Measurements from ENCODE around the gene MOB2.

MOB2 gene

DNA sequence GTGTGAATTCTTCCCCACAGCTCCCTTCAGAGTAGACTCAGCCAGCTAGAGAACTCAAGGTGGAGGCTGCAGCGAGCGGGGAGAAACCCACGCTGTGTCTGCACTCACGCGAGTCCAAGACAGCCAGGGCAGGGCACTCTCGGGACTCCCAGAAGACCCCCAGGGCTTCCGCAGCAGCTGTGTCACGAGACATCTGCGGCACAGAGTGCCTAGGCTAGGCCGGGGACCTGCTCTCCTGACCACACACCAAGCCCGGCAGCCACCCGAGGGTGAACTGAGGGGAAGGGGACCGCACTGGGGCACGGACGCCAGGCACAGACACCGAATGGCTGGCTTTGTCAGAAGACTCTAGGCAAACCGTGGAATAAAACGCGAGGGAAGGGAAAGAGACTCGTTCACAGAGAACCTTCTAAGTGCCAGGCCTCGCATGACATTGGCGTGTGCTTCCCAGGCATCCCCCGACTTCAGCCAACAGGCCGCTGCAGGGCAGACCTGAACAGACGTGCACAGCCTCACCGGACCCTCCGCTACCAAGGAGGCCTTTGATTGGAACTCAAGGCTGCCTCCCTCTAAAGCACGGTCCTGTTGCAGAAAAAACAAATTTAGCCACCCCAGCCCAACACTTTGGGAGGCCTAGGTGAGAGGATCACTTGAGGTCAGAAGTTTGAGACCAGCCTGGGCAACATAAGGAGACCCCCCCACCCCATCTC is 18.2 kb upstream of the MOB2 start:
- H3K27ac ChIP-seq = peak overlapping the region in 8 of 11 experiments; percentile 27 to 78 (median 57); a peak in 13 of 22 replicates
- no peak overlapping the region for H3K4me3 ChIP-seq
- peaks cover 0 to 10% (median 0%) of the 10 kb centered on the region in 11 experiments; a peak in 8 of 22 replicates for H3K9me3 ChIP-seq (replicated peaks in 1 of 11)
- H3K4me2 ChIP-seq = peak overlapping the region; percentile 24 to 100 (median 98)
- H3K9ac ChIP-seq = peak overlapping the region; percentile 17 to 65 (median 46); a peak in 15 of 22 replicates
- H3K36me3 ChIP-seq = peaks cover 0 to 24% (median 12%) of the 10 kb centered on the region in 11 experiments; a peak in 15 of 22 replicates
- peaks cover 53 to 95% (median 89%) of the 10 kb centered on the region in 10 experiments for H3K4me1 ChIP-seq
- peaks cover 99 to 100% (median 100%) of the 10 kb centered on the region in 11 experiments for H4K20me1 ChIP-seq
- H3K27me3 ChIP-seq = no peaks in the 10 kb centered on the region
- TF ChIP-seq Cebpa-rat (IDR thresholded peaks at IDR 0.05) = no peak

DNA sequence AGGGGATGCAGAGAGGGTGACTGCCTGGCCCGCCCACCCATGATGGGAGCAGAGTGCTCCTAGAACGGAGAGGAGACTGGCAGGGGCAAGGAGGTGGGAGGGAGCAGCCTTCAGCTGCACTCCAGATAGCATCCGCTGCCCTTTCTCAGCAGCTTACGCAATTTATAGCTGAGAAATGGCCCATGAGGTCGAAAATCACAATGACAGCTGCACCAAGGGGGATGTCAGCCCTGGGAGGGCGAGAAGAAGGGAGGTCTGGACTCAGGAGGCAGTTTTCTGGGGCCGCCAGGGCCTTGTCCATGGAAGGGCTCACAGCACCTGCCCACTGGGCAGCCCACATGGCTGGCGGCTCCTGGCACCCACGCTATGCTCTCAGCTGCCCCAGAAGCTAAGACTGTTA is 17.6 kb upstream of the MOB2 start:
- no peak overlapping the region for H3K4me3 ChIP-seq
- H3K36me3 ChIP-seq = peaks cover 0 to 30% (median 18%) of the 10 kb centered on the region in 11 experiments; a peak in 16 of 22 replicates
- H3K4me1 ChIP-seq = peaks cover 50 to 89% (median 83%) of the 10 kb centered on the region in 10 experiments
- H3K9ac ChIP-seq = peak overlapping the region; percentile 17 to 65 (median 46); a peak in 15 of 22 replicates
- H3K27me3 ChIP-seq = no peaks in the 10 kb centered on the region
- peak in 8 of 11 experiments; percentile 34 to 86 (median 42); a peak in 9 of 22 replicates for TF ChIP-seq Cebpa-rat (IDR thresholded peaks at IDR 0.05)
- peak overlapping the region; percentile 24 to 100 (median 98); a peak in 21 of 22 replicates for H3K4me2 ChIP-seq
- H3K27ac ChIP-seq = peak overlapping the region in 8 of 11 experiments; percentile 27 to 78 (median 57); a peak in 13 of 22 replicates
- H4K20me1 ChIP-seq = peaks cover 99 to 100% (median 100%) of the 10 kb centered on the region in 11 experiments
- H3K9me3 ChIP-seq (replicated peaks in 1 of 11) = peaks cover 0 to 16% (median 3%) of the 10 kb centered on the region in 11 experiments; a peak in 10 of 22 replicates

DNA sequence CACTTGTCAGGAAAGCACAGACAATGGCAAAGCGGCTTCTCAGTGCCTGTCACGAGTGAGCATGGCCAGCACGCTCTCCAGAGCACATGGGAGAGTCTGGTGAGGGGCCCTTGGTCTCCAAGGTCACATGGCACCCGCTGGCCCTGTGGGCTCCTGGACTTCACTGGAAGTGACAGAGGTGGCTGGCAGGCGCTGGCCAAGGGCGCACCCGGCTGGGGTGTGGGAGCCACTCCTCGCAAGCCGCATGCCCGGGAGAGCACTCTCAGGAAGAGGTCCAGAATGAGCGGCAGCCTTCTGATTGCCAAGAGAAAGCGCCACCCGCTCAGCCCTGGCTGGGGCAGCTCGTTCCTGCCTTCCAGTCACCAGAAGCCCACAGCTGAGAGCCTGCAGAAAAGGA is 17.1 kb upstream of the MOB2 start:
- no peak overlapping the region for H3K4me3 ChIP-seq
- peaks cover 0 to 35% (median 19%) of the 10 kb centered on the region in 11 experiments; a peak in 16 of 22 replicates for H3K36me3 ChIP-seq
- H3K9me3 ChIP-seq (replicated peaks in 1 of 11) = peaks cover 0 to 17% (median 3%) of the 10 kb centered on the region in 11 experiments; a peak in 10 of 22 replicates
- peak overlapping the region in 6 of 11 experiments; percentile 31 to 78 (median 68); a peak in 9 of 22 replicates for H3K27ac ChIP-seq
- peak overlapping the region in 10 of 11 experiments; percentile 88 to 100 (median 98); a peak in 20 of 22 replicates for H3K4me2 ChIP-seq
- H4K20me1 ChIP-seq = peaks cover 99 to 100% (median 100%) of the 10 kb centered on the region in 11 experiments
- H3K9ac ChIP-seq = peak overlapping the region in 6 of 11 experiments; percentile 30 to 65 (median 63); a peak in 8 of 22 replicates
- no peaks in the 10 kb centered on the region for H3K27me3 ChIP-seq
- TF ChIP-seq Cebpa-rat (IDR thresholded peaks at IDR 0.05) = no peak
- H3K4me1 ChIP-seq = peaks cover 46 to 85% (median 79%) of the 10 kb centered on the region in 10 experiments

DNA sequence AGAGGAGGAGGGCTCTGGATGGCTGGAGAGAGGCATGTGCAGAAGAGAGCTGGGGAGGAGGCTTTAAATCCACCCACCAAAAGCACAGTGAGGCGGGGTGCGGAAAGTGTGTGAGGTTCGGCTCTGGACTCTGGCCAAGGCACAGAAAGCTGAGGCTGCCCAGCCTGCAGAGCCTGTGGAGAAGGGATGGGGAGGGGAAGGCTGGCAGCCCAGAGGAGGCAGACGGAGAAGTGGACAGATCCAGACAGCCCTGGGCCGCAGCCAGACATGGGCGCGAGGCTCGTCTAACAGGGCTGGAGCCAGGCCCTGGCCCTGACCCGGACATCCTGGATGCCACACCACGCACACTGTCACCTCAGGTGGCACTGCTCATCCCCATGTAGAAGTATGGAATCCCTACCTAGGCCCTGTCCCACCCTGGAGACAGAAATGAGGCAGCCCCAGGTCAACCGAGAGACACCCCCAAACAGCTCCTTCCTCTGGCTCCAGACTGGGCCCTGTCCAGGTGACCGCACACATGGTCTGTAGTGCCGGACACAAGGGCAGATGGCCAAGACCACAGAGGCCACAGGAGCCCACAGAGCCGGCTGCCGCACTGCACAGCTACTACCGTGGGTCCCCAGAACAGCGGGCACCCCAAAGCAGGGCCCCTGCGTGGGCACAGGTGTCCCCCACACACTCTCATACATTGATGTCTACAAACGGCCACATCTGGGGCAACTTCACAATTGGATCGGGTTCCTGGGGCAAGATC is 16.6 kb upstream of the MOB2 start:
- Histone ChIP-seq H3K27me3 (no peaks in the 10 kb centered on the region), H3K4me1 (peaks cover 44 to 79% (median 73%) of the 10 kb centered on the region in 10 experiments), H3K36me3 (peaks cover 0 to 38% (median 22%) of the 10 kb centered on the region in 11 experiments; a peak in 16 of 22 replicates), H3K27ac (peak overlapping the region in 4 of 11 experiments; percentile 64 to 78 (median 72); a peak in 7 of 22 replicates), H3K9me3 (replicated peaks in 1 of 11) (peaks cover 0 to 17% (median 3%) of the 10 kb centered on the region in 11 experiments; a peak in 10 of 22 replicates), H3K9ac (peak overlapping the region in 6 of 11 experiments; percentile 35 to 65 (median 63); a peak in 7 of 22 replicates), H4K20me1 (peaks cover 99 to 100% (median 100%) of the 10 kb centered on the region in 11 experiments), H3K4me2 (peak overlapping the region in 8 of 11 experiments; percentile 95 to 100 (median 98); a peak in 15 of 22 replicates), H3K4me3 (no peak overlapping the region)
- TF ChIP-seq Cebpa-rat (IDR thresholded peaks at IDR 0.05) = no peak

DNA sequence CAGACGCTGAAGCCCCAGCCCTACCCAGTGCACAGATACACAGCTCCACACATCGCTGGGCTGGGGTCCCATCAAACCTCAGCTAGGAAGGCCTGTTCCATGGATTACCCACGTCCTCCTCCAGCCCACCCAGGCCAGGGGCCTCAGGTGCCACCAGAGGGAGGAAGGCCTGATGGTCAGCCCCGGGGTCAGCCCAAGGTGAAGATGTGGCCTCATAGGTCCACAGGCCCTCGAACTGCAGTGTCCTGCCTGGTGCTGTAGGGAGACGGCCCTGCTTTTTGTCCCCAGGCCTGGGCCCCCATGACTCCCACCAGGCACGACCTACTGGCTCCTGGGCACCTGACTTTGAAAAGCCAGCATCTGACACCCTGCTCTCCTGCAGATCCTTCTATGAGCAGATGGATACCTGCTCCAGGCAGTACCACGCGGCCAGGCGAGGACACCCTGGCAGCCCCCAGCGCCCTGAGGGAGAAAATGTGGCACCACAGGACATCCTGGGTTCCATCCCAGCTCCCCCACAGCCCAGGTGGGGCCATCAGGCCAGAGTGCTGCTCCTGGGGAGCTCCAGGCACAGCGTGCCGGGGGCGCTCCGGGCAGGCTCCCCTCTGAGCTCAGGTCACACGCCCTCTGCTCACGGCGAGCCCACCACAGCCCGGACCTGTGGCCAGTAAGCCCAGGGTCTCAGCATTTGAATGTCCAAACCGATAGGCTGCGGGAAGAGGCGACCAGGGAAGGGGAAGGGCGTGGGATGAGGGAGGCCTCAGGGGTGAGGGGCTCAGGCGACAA is 15.8 kb upstream of the MOB2 start:
- Histone ChIP-seq H3K9ac (peak overlapping the region in 4 of 11 experiments; percentile 5 to 38 (median 36); a peak in 4 of 22 replicates), H3K4me3 (no peak overlapping the region), H3K4me2 (peak overlapping the region in 5 of 11 experiments; percentile 5 to 99 (median 95); a peak in 5 of 22 replicates), H3K27ac (peak overlapping the region in 4 of 11 experiments; percentile 17 to 78 (median 72); a peak in 2 of 22 replicates), H3K27me3 (no peaks in the 10 kb centered on the region), H3K36me3 (peaks cover 0 to 39% (median 23%) of the 10 kb centered on the region in 11 experiments; a peak in 16 of 22 replicates), H3K4me1 (peaks cover 44 to 76% (median 70%) of the 10 kb centered on the region in 10 experiments), H4K20me1 (peaks cover 98 to 100% (median 100%) of the 10 kb centered on the region in 11 experiments), H3K9me3 (replicated peaks in 1 of 11) (peaks cover 0 to 17% (median 3%) of the 10 kb centered on the region in 11 experiments; a peak in 10 of 22 replicates)
- TF ChIP-seq Cebpa-rat (IDR thresholded peaks at IDR 0.05) = no peak

DNA sequence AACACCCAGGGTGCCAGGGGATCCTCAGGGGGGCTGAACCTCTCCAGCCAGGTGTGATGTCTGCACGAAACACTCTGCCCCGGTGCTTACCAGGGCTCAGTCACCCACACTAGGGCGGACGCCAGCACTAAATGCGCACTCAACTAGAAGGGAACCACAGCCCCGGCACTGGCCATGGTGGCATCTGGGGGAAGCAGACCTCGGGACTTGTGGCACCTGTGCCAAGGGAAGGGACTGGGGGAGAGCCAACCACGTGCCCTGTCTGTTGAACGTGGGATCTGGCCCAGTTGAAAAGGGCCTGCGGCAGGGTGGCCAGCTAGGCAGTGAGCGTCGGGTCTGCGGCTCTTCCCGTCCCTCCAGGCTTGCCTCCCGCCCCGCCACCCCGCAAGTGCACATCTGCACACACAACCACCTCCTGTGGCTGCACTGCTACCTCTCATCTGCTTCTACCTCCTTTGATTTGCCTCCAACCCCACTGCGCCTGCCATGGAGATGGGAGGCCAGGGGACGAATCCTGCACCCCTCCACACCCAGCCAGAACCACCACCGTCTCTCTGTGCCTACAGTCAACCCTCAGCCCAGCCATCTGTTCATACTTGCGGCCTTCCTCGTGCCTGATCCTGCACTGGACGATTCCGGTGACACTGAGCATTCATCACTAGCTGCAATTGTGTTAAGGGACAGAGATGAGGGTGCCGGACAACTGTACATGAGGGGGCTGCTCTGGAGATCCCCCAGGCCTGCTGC is 15.0 kb upstream of the MOB2 start:
- peak overlapping the region in 4 of 11 experiments; percentile 3 to 99 (median 8); a peak in 3 of 22 replicates for H3K4me2 ChIP-seq
- TF ChIP-seq Cebpa-rat (IDR thresholded peaks at IDR 0.05) = no peak
- peaks cover 96 to 100% (median 100%) of the 10 kb centered on the region in 11 experiments for H4K20me1 ChIP-seq
- no peaks in the 10 kb centered on the region for H3K27me3 ChIP-seq
- peaks cover 0 to 39% (median 23%) of the 10 kb centered on the region in 11 experiments; a peak in 16 of 22 replicates for H3K36me3 ChIP-seq
- no peak overlapping the region for H3K4me3 ChIP-seq
- peaks cover 0 to 18% (median 3%) of the 10 kb centered on the region in 11 experiments; a peak in 10 of 22 replicates for H3K9me3 ChIP-seq (replicated peaks in 1 of 11)
- 0 out of 22 replicates have a peak overlapping the region, but pooled peaks of 1 of the 11 experiments have one; percentile 78 for H3K27ac ChIP-seq
- peak overlapping the region in 2 of 11 experiments; percentile 5 to 38; a peak in 3 of 22 replicates for H3K9ac ChIP-seq
- H3K4me1 ChIP-seq = peaks cover 37 to 71% (median 64%) of the 10 kb centered on the region in 10 experiments

Measured in BLaER1 treated with 17β-estradiol and CSF1 and Interleukin-3, amounts not matched to agents 10 nM and 100 nM (cell line).